Activated naive CD8-positive, alpha-beta T cell treated with anti-CD3 and anti-CD28 coated beads, Interleukin-2, amount 10 ng/mL, durations not matched to agents 7 days and 5 days (primary cell): ENCODE measurements around the gene ZDHHC3. TPM values are rescaled to one million over a fixed set of nuclear protein-coding genes. Genes with fewer than 3 reads are reported as not detected.

Experiments
- ATAC-seq: fragments of 150-1000 bp; cut with Tn5 transposase; one replicate; pipeline ENCODE4 v1.10.0; 2021; ENCODE audit warnings: low read depth, moderate library complexity
- POLR2A ChIA-PET: fragments of 350-600 bp; sonication (Branson Sonifier 250); formaldehyde crosslinking; loops from one replicate; lab custom pipeline; 2021; ENCODE audit warnings: antibody characterized with exemption; lab: Charles Lee
- DNase-seq: peaks from one replicate; pipeline ENCODE4 v3.0.0; 2021
- H3K27ac Mint-ChIP-seq: one replicate; pipeline ENCODE4 v1.8.0; 2022; ENCODE audit warnings: mild to moderate bottlenecking, mixed read lengths
- H3K27me3 Mint-ChIP-seq: one replicate; pipeline ENCODE4 v1.8.0; 2022; ENCODE audit warnings: mild to moderate bottlenecking, moderate library complexity, mixed read lengths
- H3K36me3 Mint-ChIP-seq: one replicate; pipeline ENCODE4 v1.8.0; 2021; ENCODE audit warnings: mild to moderate bottlenecking, mixed read lengths
- H3K4me1 Mint-ChIP-seq: one replicate; pipeline ENCODE4 v1.8.0; 2021; ENCODE audit warnings: mixed read lengths
- H3K4me3 Mint-ChIP-seq: one replicate; pipeline ENCODE4 v1.8.0; 2022; ENCODE audit warnings: mild to moderate bottlenecking, moderate library complexity, mixed read lengths
- H3K9me3 Mint-ChIP-seq: one replicate; pipeline ENCODE4 v1.8.0; 2021; ENCODE audit warnings: mixed read lengths
- total RNA-seq, 2 experiments: library from RNA; stranded (reverse); gene quantifications; one replicate each; pipeline ENCODE4 v1.2.3, GENCODE V29; 2021

Gene ZDHHC3
- total RNA-seq, 2 experiments from 2014 or later: 44.7 to 51.1 TPM

DNA sequence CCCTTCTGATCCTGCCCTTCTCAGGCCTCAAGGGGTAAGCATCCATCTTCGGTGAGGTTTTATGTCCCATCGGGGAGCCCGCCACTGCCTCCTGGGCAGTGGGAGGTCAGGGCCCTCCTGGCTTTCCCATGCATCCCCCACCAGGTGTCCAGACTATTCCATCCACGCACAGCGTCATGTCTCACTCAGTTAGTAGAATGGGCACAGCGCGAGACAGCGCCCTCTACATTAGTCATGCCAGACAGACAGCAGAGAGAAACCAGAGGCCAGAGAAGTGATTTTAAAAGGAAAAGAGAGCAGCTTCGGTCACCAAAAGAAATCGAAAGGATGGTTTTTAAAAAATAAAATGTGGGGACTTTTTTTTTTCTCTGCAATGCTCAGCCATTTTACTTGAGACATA, 49.8 kb downstream of the ZDHHC3 start:
- H3K4me3 Mint-ChIP-seq: no peak overlapping the region
- H3K4me1 Mint-ChIP-seq: no peaks in the 10 kb centered on the region
- peaks cover 9% of the 10 kb centered on the region for H3K36me3 Mint-ChIP-seq
- no peaks in the 10 kb centered on the region for H3K27me3 Mint-ChIP-seq
- H3K9me3 Mint-ChIP-seq: no peaks in the 10 kb centered on the region
- DNase-seq: no peak
- POLR2A ChIA-PET: no interaction called here
- no peak for ATAC-seq
- H3K27ac Mint-ChIP-seq: no peak overlapping the region

DNA sequence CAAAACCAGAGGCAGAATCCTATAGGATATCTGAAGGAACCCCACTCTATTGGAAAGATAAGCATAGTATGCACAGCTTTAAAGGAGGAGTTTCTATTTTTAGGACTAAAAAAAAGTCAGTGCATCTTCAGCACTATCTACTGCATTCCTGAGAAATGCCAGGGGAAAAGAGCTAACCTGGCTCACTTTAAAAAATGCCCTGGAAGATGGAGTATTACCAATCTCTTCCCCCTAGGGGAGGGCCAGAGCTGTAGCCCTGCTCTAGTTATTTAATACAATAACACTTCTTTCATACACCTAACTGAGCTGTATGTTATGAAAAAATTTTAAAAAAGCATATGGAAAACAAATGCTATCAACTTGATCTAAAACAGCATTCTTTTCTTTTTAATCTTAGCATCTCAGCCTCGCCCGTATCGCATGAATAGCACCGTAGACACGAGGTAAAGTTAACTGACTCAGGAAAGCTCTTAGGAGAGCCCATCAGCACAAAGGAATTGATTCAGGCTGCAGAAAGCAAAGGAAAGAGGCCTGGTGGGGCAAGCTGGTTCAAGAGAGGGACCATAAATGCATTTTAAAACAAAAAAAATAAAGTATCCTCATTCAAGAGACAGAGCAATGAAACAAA, 51.4 kb downstream of the ZDHHC3 start:
- Mint-ChIP-seq H3K36me3 (peaks cover 9% of the 10 kb centered on the region), H3K27me3 (no peaks in the 10 kb centered on the region), H3K9me3 (no peaks in the 10 kb centered on the region), H3K4me3 (no peak overlapping the region), H3K4me1 (no peaks in the 10 kb centered on the region), H3K27ac (no peak overlapping the region)
- ATAC-seq: no peak
- DNase-seq: no peak
- POLR2A ChIA-PET: no interaction called here

- Mint-ChIP-seq H3K4me3 (no peak overlapping the region), H3K9me3 (no peaks in the 10 kb centered on the region), H3K36me3 (peaks cover 8% of the 10 kb centered on the region), H3K27me3 (no peaks in the 10 kb centered on the region), H3K27ac (no peak overlapping the region), H3K4me1 (no peaks in the 10 kb centered on the region)
- ATAC-seq (no peak), DNase-seq (no peak)
- POLR2A ChIA-PET: no interaction called here
These were observed 52.1 kb downstream of the ZDHHC3 start for GRCh38 chr3:44923632-44924456.

GRCh38 chr3:44920081-44920480, 55.9 kb downstream of the ZDHHC3 start:
- H3K27ac Mint-ChIP-seq: no peak overlapping the region
- ATAC-seq: no peak
- POLR2A ChIA-PET: no interaction called here
- H3K4me3 Mint-ChIP-seq: no peak overlapping the region
- H3K4me1 Mint-ChIP-seq: no peaks in the 10 kb centered on the region
- H3K27me3 Mint-ChIP-seq: no peaks in the 10 kb centered on the region
- no peaks in the 10 kb centered on the region for H3K9me3 Mint-ChIP-seq
- DNase-seq: no peak
- no peaks in the 10 kb centered on the region for H3K36me3 Mint-ChIP-seq

DNA sequence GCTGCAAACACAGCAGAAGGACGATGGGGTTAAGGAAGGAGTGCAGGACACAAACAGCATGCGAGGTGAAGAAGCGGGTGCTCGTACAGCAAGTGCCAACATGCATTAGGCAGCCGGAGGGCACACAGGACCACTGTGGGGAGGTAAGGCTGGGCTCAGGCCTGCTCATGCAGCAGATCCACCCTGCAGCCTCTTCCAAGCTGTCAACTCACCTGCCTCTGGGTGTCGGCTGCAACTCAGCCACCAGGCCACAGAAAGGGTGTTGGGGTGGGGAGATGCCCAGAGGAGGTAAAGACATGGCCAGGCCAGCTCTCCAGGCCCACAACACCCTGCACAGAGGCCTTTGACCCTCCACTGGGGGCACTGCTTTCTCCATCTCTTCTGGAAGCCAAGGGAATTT, 57.4 kb downstream of the ZDHHC3 start:
- H3K27me3 Mint-ChIP-seq: no peaks in the 10 kb centered on the region
- no peaks in the 10 kb centered on the region for H3K9me3 Mint-ChIP-seq
- POLR2A ChIA-PET: no interaction called here
- no peak overlapping the region for H3K4me3 Mint-ChIP-seq
- no peak overlapping the region for H3K27ac Mint-ChIP-seq
- H3K4me1 Mint-ChIP-seq: no peaks in the 10 kb centered on the region
- ATAC-seq (no peak), DNase-seq (no peak)
- no peaks in the 10 kb centered on the region for H3K36me3 Mint-ChIP-seq

GRCh38 chr3:44918087-44918486, 57.9 kb downstream of the ZDHHC3 start:
- POLR2A ChIA-PET: no interaction called here
- Mint-ChIP-seq H3K36me3 (no peaks in the 10 kb centered on the region), H3K4me3 (no peak overlapping the region), H3K27ac (no peak overlapping the region), H3K9me3 (no peaks in the 10 kb centered on the region), H3K4me1 (no peaks in the 10 kb centered on the region), H3K27me3 (no peaks in the 10 kb centered on the region)
- ATAC-seq (no peak), DNase-seq (no peak)

DNA sequence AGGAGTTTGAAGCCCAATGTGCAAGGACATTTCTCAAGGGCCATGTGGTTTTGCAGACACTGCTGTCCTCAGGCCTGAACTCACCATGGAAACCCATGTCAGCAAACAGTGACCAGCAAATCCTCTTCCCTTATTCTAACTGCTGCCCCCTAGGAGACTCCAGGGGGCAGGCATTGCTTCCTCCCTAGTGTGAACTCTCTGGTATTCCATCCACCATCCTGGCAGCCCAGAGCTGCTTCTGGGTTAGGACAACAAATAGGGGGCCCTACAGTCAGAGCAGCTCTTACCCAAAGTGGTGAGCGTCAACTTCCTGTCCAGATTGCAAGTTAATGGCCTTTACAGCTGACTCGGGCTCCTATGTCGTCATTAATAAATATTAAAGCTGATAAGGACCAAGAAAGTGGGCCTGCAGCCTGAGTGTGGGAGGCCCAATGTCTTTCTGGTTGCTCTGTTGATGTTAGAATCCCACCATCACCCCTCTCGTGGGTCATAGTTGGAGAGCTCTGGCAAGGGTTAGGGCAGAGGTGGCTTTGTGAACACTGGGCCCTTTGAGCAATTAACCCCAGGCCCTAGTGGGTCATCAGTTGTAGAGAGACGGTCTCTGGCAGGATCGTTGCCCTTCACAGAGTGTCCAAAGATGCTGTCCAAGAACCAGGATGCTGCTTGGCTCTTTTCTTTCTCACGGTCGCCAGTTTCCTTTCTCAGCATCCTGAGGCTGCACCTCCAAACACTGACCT, 60.1 kb downstream of the ZDHHC3 start:
- no peak overlapping the region for H3K27ac Mint-ChIP-seq
- no peaks in the 10 kb centered on the region for H3K27me3 Mint-ChIP-seq
- POLR2A ChIA-PET: no interaction called here
- H3K4me3 Mint-ChIP-seq: no peak overlapping the region
- H3K36me3 Mint-ChIP-seq: no peaks in the 10 kb centered on the region
- ATAC-seq (no peak), DNase-seq (no peak)
- no peaks in the 10 kb centered on the region for H3K4me1 Mint-ChIP-seq
- no peaks in the 10 kb centered on the region for H3K9me3 Mint-ChIP-seq

DNA sequence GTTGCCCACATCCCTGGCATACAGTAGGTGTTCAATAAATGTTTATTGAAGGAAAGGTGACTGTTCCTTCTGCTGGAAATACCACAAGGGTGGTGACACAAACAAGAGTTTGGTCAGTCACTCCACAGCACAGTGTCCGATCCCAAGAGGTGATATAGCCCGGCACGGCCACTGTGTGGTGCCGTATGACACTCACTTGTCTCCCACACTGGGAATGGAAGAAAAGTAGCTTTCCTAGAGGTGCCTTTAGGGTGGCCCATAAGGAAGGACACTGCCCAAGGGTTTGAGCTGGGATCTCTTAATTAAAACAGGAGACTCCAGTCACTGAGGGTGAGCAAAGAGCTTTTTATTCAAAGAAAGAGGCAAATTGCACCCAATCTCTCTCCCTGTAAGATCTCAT, 61.0 kb downstream of the ZDHHC3 start:
- POLR2A ChIA-PET: no interaction called here
- Mint-ChIP-seq H3K4me3 (no peak overlapping the region), H3K4me1 (no peaks in the 10 kb centered on the region)

GRCh38 chr3:44913868-44914468, 62.0 kb downstream of the ZDHHC3 start:
- no peaks in the 10 kb centered on the region for H3K4me1 Mint-ChIP-seq
- POLR2A ChIA-PET: interaction anchor here (0.6 kb wide), 1 partner anchor 62 kb away, joined by 3 read pairs; the partner anchor contains the start of genes EXOSC7 and ZDHHC3
- H3K27me3 Mint-ChIP-seq: peaks cover 8% of the 10 kb centered on the region
- H3K27ac Mint-ChIP-seq: no peak overlapping the region
- H3K4me3 Mint-ChIP-seq: no peak overlapping the region
- ATAC-seq: peak; percentile 68
- DNase-seq: peak; percentile 74
- peaks cover 2% of the 10 kb centered on the region for H3K9me3 Mint-ChIP-seq
- H3K36me3 Mint-ChIP-seq: no peaks in the 10 kb centered on the region

More for the DNA sequence above, 61.0 kb downstream of the ZDHHC3 start:
- Mint-ChIP-seq H3K27ac (no peak overlapping the region), H3K27me3 (peaks cover 5% of the 10 kb centered on the region), H3K9me3 (peaks cover 2% of the 10 kb centered on the region), H3K36me3 (no peaks in the 10 kb centered on the region)
- no peak for ATAC-seq
- no peak for DNase-seq

GRCh38 chr3:44910693-44911092, 65.3 kb downstream of the ZDHHC3 start:
- H3K9me3 Mint-ChIP-seq: peaks cover 2% of the 10 kb centered on the region
- peaks cover 19% of the 10 kb centered on the region for H3K27me3 Mint-ChIP-seq
- DNase-seq (no peak), ATAC-seq (no peak)
- H3K36me3 Mint-ChIP-seq: no peaks in the 10 kb centered on the region
- H3K4me1 Mint-ChIP-seq: no peaks in the 10 kb centered on the region
- H3K4me3 Mint-ChIP-seq: no peak overlapping the region
- POLR2A ChIA-PET: no interaction called here
- no peak overlapping the region for H3K27ac Mint-ChIP-seq

GRCh38 chr3:44909063-44909462, 66.9 kb downstream of the ZDHHC3 start:
- H3K4me1 Mint-ChIP-seq: no peaks in the 10 kb centered on the region
- no peaks in the 10 kb centered on the region for H3K36me3 Mint-ChIP-seq
- no peak for ATAC-seq
- DNase-seq: no peak
- no peak overlapping the region for H3K27ac Mint-ChIP-seq
- H3K4me3 Mint-ChIP-seq: no peak overlapping the region
- peaks cover 2% of the 10 kb centered on the region for H3K9me3 Mint-ChIP-seq
- POLR2A ChIA-PET: no interaction called here
- H3K27me3 Mint-ChIP-seq: peaks cover 22% of the 10 kb centered on the region

DNA sequence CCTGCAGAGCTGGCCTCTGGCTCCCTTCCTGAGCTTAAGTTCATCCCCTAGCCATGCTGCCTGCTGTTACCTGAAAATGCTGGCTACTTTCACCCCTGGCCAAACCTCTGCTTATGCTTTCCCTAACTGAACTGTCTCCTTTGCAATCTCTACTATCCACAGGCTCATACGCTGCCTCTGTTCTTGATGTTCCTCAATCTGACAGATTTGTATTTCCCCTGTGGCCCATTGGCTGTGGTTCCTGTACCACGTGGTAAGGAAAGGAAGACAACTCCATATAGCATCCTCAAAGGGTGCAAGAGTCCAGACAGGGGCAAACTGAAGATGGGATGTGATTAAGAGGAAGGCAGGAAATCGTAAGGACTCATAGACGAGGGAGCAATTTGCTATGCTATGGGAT, 68.4 kb downstream of the ZDHHC3 start:
- ATAC-seq: no peak
- H3K4me3 Mint-ChIP-seq: no peak overlapping the region
- POLR2A ChIA-PET: no interaction called here
- H3K27ac Mint-ChIP-seq: no peak overlapping the region
- H3K36me3 Mint-ChIP-seq: no peaks in the 10 kb centered on the region
- peaks cover 27% of the 10 kb centered on the region for H3K27me3 Mint-ChIP-seq
- H3K4me1 Mint-ChIP-seq: no peaks in the 10 kb centered on the region
- no peak for DNase-seq
- H3K9me3 Mint-ChIP-seq: peaks cover 2% of the 10 kb centered on the region

DNA sequence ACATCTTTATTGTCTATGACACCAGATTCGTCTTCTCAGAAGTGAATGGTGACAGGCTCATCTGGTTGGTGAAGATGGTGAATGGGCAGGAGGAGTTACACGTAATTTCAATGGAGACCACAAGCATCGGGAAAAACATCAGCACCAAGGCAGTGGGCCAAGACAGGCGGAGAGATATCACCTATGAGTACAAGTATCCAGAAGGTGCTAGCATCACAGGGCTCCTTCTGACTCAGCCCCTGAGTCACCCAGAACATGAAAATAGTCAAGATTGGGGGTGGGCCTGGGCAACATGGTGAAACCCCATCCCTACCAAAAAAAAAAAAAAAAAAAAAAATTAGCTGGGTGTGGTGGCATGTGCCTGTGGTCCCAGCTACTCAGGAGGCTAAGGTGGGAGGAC, 69.0 kb downstream of the ZDHHC3 start:
- POLR2A ChIA-PET: no interaction called here
- DNase-seq (no peak), ATAC-seq (no peak)
- Mint-ChIP-seq H3K4me1 (no peaks in the 10 kb centered on the region), H3K36me3 (no peaks in the 10 kb centered on the region), H3K4me3 (no peak overlapping the region), H3K27ac (no peak overlapping the region), H3K9me3 (peaks cover 2% of the 10 kb centered on the region), H3K27me3 (peaks cover 30% of the 10 kb centered on the region)
